ENCODE results near the gene DAGLA.

DNA sequence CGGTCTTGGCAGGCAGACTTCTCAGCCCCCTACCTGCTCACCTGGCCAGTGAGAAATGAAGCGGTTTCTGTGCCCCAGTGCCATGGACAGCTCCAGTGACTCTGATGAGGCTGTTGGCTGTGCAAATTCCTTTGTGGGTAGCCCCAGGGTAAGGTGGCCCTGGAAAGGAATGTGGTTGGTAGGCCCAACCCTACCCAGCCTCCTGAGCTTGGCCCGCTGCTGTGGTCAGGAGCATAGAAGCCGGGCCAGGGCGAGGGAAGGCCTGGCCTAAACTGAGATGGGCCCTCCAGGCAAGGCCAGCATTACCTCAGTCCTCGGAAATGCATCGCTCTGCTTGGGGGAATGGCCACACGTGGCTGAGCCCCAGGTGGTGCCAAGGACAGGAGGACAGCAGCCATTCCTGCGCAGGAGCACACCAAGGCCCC is 16.9 kb downstream of the DAGLA start:
- TF ChIP-seq, protein P1, sequence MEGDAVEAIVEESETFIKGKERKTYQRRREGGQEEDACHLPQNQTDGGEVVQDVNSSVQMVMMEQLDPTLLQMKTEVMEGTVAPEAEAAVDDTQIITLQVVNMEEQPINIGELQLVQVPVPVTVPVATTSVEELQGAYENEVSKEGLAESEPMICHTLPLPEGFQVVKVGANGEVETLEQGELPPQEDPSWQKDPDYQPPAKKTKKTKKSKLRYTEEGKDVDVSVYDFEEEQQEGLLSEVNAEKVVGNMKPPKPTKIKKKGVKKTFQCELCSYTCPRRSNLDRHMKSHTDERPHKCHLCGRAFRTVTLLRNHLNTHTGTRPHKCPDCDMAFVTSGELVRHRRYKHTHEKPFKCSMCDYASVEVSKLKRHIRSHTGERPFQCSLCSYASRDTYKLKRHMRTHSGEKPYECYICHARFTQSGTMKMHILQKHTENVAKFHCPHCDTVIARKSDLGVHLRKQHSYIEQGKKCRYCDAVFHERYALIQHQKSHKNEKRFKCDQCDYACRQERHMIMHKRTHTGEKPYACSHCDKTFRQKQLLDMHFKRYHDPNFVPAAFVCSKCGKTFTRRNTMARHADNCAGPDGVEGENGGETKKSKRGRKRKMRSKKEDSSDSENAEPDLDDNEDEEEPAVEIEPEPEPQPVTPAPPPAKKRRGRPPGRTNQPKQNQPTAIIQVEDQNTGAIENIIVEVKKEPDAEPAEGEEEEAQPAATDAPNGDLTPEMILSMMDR (IDR thresholded peaks at IDR 0.05) = no peak
- TF ChIP-seq EP300 (IDR thresholded peaks at IDR 0.05) = no peak

All from tibial nerve (tissue), 4 donors.